ENCODE results near the gene TTC13.

DNA sequence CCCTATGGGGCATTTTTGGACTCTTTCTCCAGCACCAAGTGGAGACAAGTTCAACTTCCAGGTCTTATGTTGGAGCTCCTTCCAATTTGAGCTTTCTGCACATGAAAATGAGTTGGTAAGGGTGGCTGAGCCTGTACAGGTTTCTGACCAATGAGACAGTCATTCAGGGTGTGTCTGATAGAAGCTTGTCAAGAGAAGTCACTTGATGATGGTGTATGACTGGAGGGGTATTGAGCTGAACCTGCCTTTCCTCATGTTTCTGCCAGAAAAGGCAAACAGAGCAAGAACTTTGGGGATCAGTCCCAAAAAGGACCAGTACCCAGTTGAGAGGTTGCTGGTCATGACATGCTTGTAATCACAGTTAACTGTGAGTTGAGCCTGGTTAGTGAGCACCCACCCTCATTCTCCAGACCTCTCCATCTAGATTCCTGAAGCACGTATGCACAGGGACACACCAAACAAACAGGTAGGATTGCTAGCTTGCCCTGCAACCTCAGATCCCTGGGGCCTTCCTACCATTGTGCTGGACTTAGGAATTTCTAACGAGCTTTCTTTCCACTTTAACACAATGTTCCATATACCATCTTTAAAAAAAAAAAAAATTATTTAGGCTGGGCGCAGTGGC is 34.8 kb upstream of the TTC13 start:
- TF ChIP-seq, protein P1, sequence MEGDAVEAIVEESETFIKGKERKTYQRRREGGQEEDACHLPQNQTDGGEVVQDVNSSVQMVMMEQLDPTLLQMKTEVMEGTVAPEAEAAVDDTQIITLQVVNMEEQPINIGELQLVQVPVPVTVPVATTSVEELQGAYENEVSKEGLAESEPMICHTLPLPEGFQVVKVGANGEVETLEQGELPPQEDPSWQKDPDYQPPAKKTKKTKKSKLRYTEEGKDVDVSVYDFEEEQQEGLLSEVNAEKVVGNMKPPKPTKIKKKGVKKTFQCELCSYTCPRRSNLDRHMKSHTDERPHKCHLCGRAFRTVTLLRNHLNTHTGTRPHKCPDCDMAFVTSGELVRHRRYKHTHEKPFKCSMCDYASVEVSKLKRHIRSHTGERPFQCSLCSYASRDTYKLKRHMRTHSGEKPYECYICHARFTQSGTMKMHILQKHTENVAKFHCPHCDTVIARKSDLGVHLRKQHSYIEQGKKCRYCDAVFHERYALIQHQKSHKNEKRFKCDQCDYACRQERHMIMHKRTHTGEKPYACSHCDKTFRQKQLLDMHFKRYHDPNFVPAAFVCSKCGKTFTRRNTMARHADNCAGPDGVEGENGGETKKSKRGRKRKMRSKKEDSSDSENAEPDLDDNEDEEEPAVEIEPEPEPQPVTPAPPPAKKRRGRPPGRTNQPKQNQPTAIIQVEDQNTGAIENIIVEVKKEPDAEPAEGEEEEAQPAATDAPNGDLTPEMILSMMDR (IDR thresholded peaks at IDR 0.05 in 2 of 3, conservative IDR thresholded peaks at IDR 0.05 in 1 of 3; ENCODE audit: borderline replicate concordance in 1 of 3, insufficient read depth in 1 of 3, low read depth in 2 of 3, low read length in 2 of 3) = no peak
- TF ChIP-seq SRF (IDR thresholded peaks at IDR 0.05; ENCODE audit: low read depth) = no peak
- no peak for TF ChIP-seq POLR2A (IDR thresholded peaks at IDR 0.05; ENCODE audit: borderline replicate concordance, extremely low read depth, insufficient read depth, insufficient read length)
- no peak for TF ChIP-seq CEBPB (IDR thresholded peaks at IDR 0.05; ENCODE audit: low read depth)
- no peak for TF ChIP-seq ZNF274 (IDR thresholded peaks at IDR 0.05; ENCODE audit: low read depth, low read length)
- no peak for TF ChIP-seq RAD21 (IDR thresholded peaks at IDR 0.05; ENCODE audit: low read depth)
- no peak for TF ChIP-seq ZFX (IDR thresholded peaks at IDR 0.05)
- no peak for TF ChIP-seq POLR2AphosphoS5 (IDR thresholded peaks at IDR 0.05; ENCODE audit: low read depth, low read length)
- no peak for TF ChIP-seq SP1 (IDR thresholded peaks at IDR 0.05; ENCODE audit: low read depth)
- TF ChIP-seq, protein P2, sequence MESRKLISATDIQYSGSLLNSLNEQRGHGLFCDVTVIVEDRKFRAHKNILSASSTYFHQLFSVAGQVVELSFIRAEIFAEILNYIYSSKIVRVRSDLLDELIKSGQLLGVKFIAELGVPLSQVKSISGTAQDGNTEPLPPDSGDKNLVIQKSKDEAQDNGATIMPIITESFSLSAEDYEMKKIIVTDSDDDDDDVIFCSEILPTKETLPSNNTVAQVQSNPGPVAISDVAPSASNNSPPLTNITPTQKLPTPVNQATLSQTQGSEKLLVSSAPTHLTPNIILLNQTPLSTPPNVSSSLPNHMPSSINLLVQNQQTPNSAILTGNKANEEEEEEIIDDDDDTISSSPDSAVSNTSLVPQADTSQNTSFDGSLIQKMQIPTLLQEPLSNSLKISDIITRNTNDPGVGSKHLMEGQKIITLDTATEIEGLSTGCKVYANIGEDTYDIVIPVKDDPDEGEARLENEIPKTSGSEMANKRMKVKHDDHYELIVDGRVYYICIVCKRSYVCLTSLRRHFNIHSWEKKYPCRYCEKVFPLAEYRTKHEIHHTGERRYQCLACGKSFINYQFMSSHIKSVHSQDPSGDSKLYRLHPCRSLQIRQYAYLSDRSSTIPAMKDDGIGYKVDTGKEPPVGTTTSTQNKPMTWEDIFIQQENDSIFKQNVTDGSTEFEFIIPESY (IDR thresholded peaks at IDR 0.05; ENCODE audit: extremely low read depth, insufficient replicate concordance, low read length) = no peak
- no peak for TF ChIP-seq CBX3 (IDR thresholded peaks at IDR 0.05; ENCODE audit: low read depth)
- TF ChIP-seq YY1 (IDR thresholded peaks at IDR 0.05; ENCODE audit: extremely low read depth, insufficient replicate concordance, low read depth, low read length) = no peak
